A549 (cell line): ENCODE measurements around the gene BARX2. TPM values are rescaled to one million over a fixed set of nuclear protein-coding genes. Genes with fewer than 3 reads are reported as not detected.

ENCODE experiments used
- ATAC-seq, 2 experiments: fragments of 200-7000 bp in 1 of 2; fragments of >200 bp in 1 of 2; cut with Nextera tagmentation in 1 of 2; cut with Tn5 transposase in 1 of 2; 3 replicates each; pipeline versions ENCODE4 v1.8.0 to v1.9.1; 2018 to 2020; ENCODE audit warnings: mild to moderate bottlenecking in 1 of 2, moderate library complexity in 1 of 2
- CTCF ChIA-PET: fragments of 300-600 bp; sonication (Branson Sonifier 250); formaldehyde crosslinking; extraction: SDS; loops from one replicate; lab custom pipeline; 2021; ENCODE audit warnings: antibody characterized with exemption, inconsistent platforms; lab: Yijun Ruan, JAX
- POLR2A ChIA-PET: fragments of 350-600 bp; formaldehyde crosslinking; extraction: SDS; loops from one replicate; lab custom pipeline; 2021; ENCODE audit warnings: antibody characterized with exemption, inconsistent platforms; lab: Yijun Ruan, JAX
- DNase-seq, 2 experiments: peaks; one replicate each; pipeline versions ENCODE4 v3.0.0 to v3.0.0-alpha.2; 2011 to 2016; ENCODE audit warnings: low read depth in 1 of 2, low spot score in 1 of 2
- FAIRE-seq: peaks from 2 replicates; lab custom pipeline; 2011; peaks lifted over from hg19 to GRCh38; lab: Jason Lieb, UNC
- H3K27ac ChIP-seq, 2 experiments: fragments of >200 bp; sonication (Bioruptor Twin); formaldehyde crosslinking; 3 replicates each; pipeline ENCODE4 v1.5.1; 2016 to 2017
- H3K4me1 ChIP-seq: fragments of >200 bp; sonication (Bioruptor Twin); formaldehyde crosslinking; 3 replicates; pipeline ENCODE4 v1.6.1; 2016
- H3K4me2 ChIP-seq: fragments of >200 bp; sonication (Bioruptor Twin); formaldehyde crosslinking; 3 replicates; pipeline ENCODE4 v1.6.1; 2016
- H3K4me3 ChIP-seq: fragments of >200 bp; sonication (Bioruptor Twin); formaldehyde crosslinking; 3 replicates; pipeline ENCODE4 v1.5.1; 2016
- H3K9me3 ChIP-seq: fragments of >200 bp; sonication (Bioruptor Twin); formaldehyde crosslinking; 3 replicates; pipeline ENCODE4 v1.6.1; 2016
- BHLHE40 ChIP-seq: IDR thresholded peaks from 2 replicates; pipeline ENCODE4 v1.6.1; 2012; ENCODE audit warnings: low read depth, low read length, inconsistent platforms
- CBX8 ChIP-seq: fragments of 200-600 bp; sonication (generic); IDR thresholded peaks from 2 replicates; pipeline ENCODE4 v1.6.1; 2016
- CHD2 ChIP-seq: fragments of 150-350 bp; IDR thresholded peaks from 2 replicates; pipeline ENCODE4 v1.6.1; 2014; ENCODE audit warnings: low read length; ENCODE audit not compliant: partially characterized antibody
- EHMT2 ChIP-seq: fragments of 200-600 bp; sonication (generic); IDR thresholded peaks from 2 replicates; pipeline ENCODE4 v1.6.1; 2016; ENCODE audit warnings: antibody characterized with exemption, low read depth, mild to moderate bottlenecking, moderate library complexity
- ESRRA ChIP-seq: fragments of 150-350 bp; IDR thresholded peaks from 2 replicates; pipeline ENCODE4 v1.6.1; 2014; ENCODE audit warnings: mild to moderate bottlenecking, low read length, borderline replicate concordance
- FOSL2 ChIP-seq, 2 experiments: fragments of 450-650 bp in 1 of 2; fragments of >200 bp in 1 of 2; sonication (Bioruptor Twin) in 1 of 2; formaldehyde crosslinking; IDR thresholded peaks; 2 replicates each; pipeline versions ENCODE4 v1.5.0 to v1.6.1; 2016 to 2020; ENCODE audit warnings: mild to moderate bottlenecking in 1 of 2, moderate library complexity in 1 of 2
- FOXS1 ChIP-seq: fragments of 250-450 bp; sonication (Bioruptor Pico); IDR thresholded peaks from 2 replicates; pipeline ENCODE4 v1.5.0; 2020; ENCODE audit warnings: mild to moderate bottlenecking, moderate library complexity
- HDAC2 ChIP-seq: fragments of 200-600 bp; sonication (generic); IDR thresholded peaks from 2 replicates; pipeline ENCODE4 v1.6.1; 2016
- HEYL ChIP-seq: fragments of 250-450 bp; sonication (Bioruptor Pico); IDR thresholded peaks from 2 replicates; pipeline ENCODE4 v1.8.0; 2021; ENCODE audit warnings: mild to moderate bottlenecking, moderate library complexity
- MAFK ChIP-seq: fragments of 450-650 bp; IDR thresholded peaks from 2 replicates; pipeline ENCODE4 v1.6.1; 2014; ENCODE audit not compliant: partially characterized antibody
- POLR2A ChIP-seq: IDR thresholded peaks from 2 replicates; pipeline ENCODE4 v1.6.1; 2012; ENCODE audit warnings: mild to moderate bottlenecking, low read length
- RFX5 ChIP-seq: fragments of 450-650 bp; IDR thresholded peaks from 2 replicates; pipeline ENCODE4 v1.7.1; 2014; ENCODE audit warnings: antibody characterized with exemption, mild to moderate bottlenecking, moderate library complexity
- RNF2 ChIP-seq: fragments of 200-600 bp; sonication (generic); IDR thresholded peaks from 2 replicates; pipeline ENCODE4 v1.6.1; 2016; ENCODE audit warnings: low read depth, mild to moderate bottlenecking, antibody characterized with exemption, moderate library complexity, borderline replicate concordance
- SMC3 ChIP-seq: fragments of >200 bp; sonication (Bioruptor Twin); formaldehyde crosslinking; IDR thresholded peaks from 3 replicates; pipeline ENCODE4 v1.6.1; 2018; ENCODE audit warnings: inconsistent platforms
- SREBF2 ChIP-seq: fragments of 450-650 bp; IDR thresholded peaks from 2 replicates; pipeline ENCODE4 v1.6.1; 2014; ENCODE audit warnings: mild to moderate bottlenecking, moderate library complexity
- TFCP2L1 ChIP-seq: fragments of 250-450 bp; sonication (Bioruptor Pico); IDR thresholded peaks from 2 replicates; pipeline ENCODE4 v1.5.0; 2021; ENCODE audit warnings: mild to moderate bottlenecking
- WGBS: methylation state at CpG from one replicate; pipeline ENCODE4 v1.1.6; 2017; ENCODE audit errors: missing lambda C conversion rate; 5-methylcytosine and 5-hydroxymethylcytosine counted together
- polyA plus RNA-seq, 4 experiments: library from polyadenylated mRNA; depleted of rRNA in 3 of 4; stranded (reverse); fragments of >200 nt; fragmentation: RNase III in 1 of 4; extraction: RNeasy Plus Mini Kit Qiagen cat#74134 plus additional on column Dnase treatment in 1 of 4; gene quantifications; 2 replicates in 3 of 4; 3 replicates in 1 of 4; pipeline ENCODE4 v1.2.3, GENCODE V29; 2011 to 2017
- TF ChIP-seq, protein P1 (sequence below): fragments of 450-650 bp; IDR thresholded peaks from 2 replicates; pipeline ENCODE4 v1.6.1; 2014; ENCODE audit warnings: antibody characterized with exemption
- TF ChIP-seq, protein P2 (sequence below): IDR thresholded peaks from 2 replicates; pipeline ENCODE4 v1.6.1; 2012
- TF ChIP-seq, protein P3 (sequence below): fragments of >200 bp; sonication (Bioruptor Twin); formaldehyde crosslinking; IDR thresholded peaks from 3 replicates; pipeline ENCODE4 v1.6.1; 2016
- TF ChIP-seq, protein P4 (sequence below): fragments of 150-350 bp; IDR thresholded peaks from 2 replicates; pipeline ENCODE4 v1.6.1; 2014; ENCODE audit warnings: low read depth, mild to moderate bottlenecking, low read length
- TF ChIP-seq, protein P5 (sequence below): fragments of 200-600 bp; sonication (generic); IDR thresholded peaks from 2 replicates; pipeline ENCODE4 v1.6.1; 2016; ENCODE audit warnings: antibody characterized with exemption, mild to moderate bottlenecking, moderate library complexity
- TF ChIP-seq, protein P6 (sequence below): fragments of >200 bp; sonication (Bioruptor Twin); formaldehyde crosslinking; IDR thresholded peaks from 3 replicates; pipeline ENCODE4 v1.5.1; 2016

Gene BARX2
- polyA plus RNA-seq, 2 of the 4 experiments (the other 2 are of a cell fraction) = not detected

DNA sequence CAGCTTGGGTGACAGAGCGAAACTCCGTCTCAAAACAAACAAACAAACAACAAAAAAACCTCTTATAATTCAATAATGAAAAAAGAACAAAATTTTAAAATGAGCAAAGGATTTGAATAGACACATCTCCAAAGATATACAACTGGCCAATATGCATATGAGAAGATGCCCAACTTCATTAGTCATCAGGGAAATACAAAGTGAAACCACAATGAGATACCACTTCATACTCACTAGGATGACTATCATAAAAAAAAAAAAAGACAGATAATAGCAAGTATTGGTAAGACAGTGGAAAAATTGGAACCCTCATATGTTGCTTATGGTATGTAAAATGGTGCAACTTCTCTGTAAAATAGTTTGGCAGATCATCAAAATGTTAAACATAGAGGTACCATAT is 28.7 kb upstream of the BARX2 start:
- no peak for TF ChIP-seq TFCP2L1 (CRISPR knock-in tag)
- no peak for TF ChIP-seq HDAC2
- no peak for TF ChIP-seq POLR2A
- no peak for TF ChIP-seq SMC3
- no peak for TF ChIP-seq CBX8
- no peak for TF ChIP-seq RFX5
- TF ChIP-seq RNF2 = no peak
- TF ChIP-seq, protein P1, sequence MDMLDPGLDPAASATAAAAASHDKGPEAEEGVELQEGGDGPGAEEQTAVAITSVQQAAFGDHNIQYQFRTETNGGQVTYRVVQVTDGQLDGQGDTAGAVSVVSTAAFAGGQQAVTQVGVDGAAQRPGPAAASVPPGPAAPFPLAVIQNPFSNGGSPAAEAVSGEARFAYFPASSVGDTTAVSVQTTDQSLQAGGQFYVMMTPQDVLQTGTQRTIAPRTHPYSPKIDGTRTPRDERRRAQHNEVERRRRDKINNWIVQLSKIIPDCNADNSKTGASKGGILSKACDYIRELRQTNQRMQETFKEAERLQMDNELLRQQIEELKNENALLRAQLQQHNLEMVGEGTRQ = no peak
- TF ChIP-seq FOSL2 (IDR thresholded peaks at IDR 0.05) = no peak
- TF ChIP-seq FOSL2 (CRISPR knock-in tag; IDR thresholded peaks at IDR 0.05) = no peak
- no peak for TF ChIP-seq ESRRA
- TF ChIP-seq, protein P2, sequence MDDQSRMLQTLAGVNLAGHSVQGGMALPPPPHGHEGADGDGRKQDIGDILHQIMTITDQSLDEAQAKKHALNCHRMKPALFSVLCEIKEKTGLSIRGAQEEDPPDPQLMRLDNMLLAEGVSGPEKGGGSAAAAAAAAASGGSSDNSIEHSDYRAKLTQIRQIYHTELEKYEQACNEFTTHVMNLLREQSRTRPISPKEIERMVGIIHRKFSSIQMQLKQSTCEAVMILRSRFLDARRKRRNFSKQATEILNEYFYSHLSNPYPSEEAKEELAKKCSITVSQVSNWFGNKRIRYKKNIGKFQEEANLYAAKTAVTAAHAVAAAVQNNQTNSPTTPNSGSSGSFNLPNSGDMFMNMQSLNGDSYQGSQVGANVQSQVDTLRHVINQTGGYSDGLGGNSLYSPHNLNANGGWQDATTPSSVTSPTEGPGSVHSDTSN = no peak
- no peak for TF ChIP-seq MAFK
- TF ChIP-seq, all 56 proteins: peak for 0
- no peak for ATAC-seq
- CTCF ChIA-PET = interaction anchor here (1.0 to 1.4 kb wide), 2 partner anchors 15 to 17 kb away, joined by 3 to 4 read pairs; no protein-coding TSS in a partner anchor

DNA sequence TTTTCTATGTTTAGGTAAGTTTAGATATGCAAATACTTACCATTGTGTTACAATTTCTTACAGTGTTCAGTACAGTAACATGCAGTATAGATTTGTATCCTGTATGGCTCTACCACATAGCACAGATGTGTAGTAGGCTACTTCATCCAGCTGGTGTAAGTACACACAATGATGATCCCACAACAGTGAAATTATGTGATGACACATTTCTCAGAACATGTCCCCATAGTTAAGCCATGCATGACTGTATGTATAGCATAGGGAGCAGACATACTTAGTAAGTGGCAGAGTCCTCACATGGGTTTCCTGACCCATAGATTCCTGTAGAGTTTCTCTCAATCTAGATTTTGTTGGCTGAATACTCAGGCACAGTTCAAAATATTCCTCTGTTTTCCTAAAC is 26.8 kb upstream of the BARX2 start:
- Histone ChIP-seq H3K27ac (no peak overlapping the region), H3K4me1 (no peaks in the 10 kb centered on the region), H3K4me2 (no peak overlapping the region), H3K9me3 (no peaks in the 10 kb centered on the region), H3K4me3 (no peak overlapping the region)
- CTCF ChIA-PET = interaction anchor here (0.6 kb wide), 1 partner anchor 390 kb away, joined by 4 read pairs; no protein-coding TSS in a partner anchor
- DNase-seq (no peak), FAIRE-seq (no peak), ATAC-seq (no peak)
- POLR2A ChIA-PET = no interaction called here
- no peak for TF ChIP-seq HEYL (CRISPR knock-in tag)
- TF ChIP-seq, protein P3, sequence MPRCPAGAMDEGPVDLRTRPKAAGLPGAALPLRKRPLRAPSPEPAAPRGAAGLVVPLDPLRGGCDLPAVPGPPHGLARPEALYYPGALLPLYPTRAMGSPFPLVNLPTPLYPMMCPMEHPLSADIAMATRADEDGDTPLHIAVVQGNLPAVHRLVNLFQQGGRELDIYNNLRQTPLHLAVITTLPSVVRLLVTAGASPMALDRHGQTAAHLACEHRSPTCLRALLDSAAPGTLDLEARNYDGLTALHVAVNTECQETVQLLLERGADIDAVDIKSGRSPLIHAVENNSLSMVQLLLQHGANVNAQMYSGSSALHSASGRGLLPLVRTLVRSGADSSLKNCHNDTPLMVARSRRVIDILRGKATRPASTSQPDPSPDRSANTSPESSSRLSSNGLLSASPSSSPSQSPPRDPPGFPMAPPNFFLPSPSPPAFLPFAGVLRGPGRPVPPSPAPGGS = no peak
- no peak for TF ChIP-seq SREBF2

More for the DNA sequence above, 28.7 kb upstream of the BARX2 start:
- DNase-seq (no peak), FAIRE-seq (no peak)
- 29% methylated on average over 2 of the region's 2 CpGs for WGBS
- no peaks in the 10 kb centered on the region for H3K9me3 ChIP-seq
- H3K4me2 ChIP-seq = no peak overlapping the region
- H3K4me3 ChIP-seq = no peak overlapping the region
- POLR2A ChIA-PET = interaction anchor here (0.5 kb wide), 1 partner anchor 441 kb away, joined by 6 read pairs; no protein-coding TSS in a partner anchor
- H3K27ac ChIP-seq = no peak overlapping the region
- no peaks in the 10 kb centered on the region for H3K4me1 ChIP-seq

DNA sequence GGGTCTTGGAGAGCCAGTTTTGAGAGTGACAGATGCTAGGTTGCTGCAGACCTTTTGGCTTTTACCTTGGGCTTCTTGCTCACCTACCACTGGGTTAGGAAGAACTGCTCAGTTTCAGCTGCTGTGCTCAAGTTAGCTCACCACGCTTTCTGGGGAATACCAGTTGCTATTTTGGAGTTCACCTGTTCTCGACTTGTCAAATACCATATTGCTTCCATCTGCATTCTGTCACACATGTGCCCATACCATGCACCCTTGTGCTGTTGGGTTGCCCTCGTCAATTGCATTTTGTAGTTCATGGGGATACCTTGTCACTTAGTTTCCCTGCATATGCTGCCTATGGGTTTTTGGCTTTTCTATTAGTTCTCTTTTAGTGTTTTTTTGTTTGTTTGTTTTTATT is 23.0 kb upstream of the BARX2 start:
- no peak for FAIRE-seq
- Histone ChIP-seq H3K4me3 (no peak overlapping the region), H3K4me2 (no peak overlapping the region), H3K9me3 (no peaks in the 10 kb centered on the region), H3K27ac (no peak overlapping the region), H3K4me1 (no peaks in the 10 kb centered on the region)
- ChIA-PET CTCF (no interaction called here), POLR2A (no interaction called here)
- WGBS = 16% methylated on average over 3 of the region's 3 CpGs
- DNase-seq = no peak
- ATAC-seq = no peak
- TF ChIP-seq, protein P3 = no peak
- TF ChIP-seq, protein P4, sequence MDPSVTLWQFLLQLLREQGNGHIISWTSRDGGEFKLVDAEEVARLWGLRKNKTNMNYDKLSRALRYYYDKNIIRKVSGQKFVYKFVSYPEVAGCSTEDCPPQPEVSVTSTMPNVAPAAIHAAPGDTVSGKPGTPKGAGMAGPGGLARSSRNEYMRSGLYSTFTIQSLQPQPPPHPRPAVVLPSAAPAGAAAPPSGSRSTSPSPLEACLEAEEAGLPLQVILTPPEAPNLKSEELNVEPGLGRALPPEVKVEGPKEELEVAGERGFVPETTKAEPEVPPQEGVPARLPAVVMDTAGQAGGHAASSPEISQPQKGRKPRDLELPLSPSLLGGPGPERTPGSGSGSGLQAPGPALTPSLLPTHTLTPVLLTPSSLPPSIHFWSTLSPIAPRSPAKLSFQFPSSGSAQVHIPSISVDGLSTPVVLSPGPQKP = no peak
- TF ChIP-seq, protein P5, sequence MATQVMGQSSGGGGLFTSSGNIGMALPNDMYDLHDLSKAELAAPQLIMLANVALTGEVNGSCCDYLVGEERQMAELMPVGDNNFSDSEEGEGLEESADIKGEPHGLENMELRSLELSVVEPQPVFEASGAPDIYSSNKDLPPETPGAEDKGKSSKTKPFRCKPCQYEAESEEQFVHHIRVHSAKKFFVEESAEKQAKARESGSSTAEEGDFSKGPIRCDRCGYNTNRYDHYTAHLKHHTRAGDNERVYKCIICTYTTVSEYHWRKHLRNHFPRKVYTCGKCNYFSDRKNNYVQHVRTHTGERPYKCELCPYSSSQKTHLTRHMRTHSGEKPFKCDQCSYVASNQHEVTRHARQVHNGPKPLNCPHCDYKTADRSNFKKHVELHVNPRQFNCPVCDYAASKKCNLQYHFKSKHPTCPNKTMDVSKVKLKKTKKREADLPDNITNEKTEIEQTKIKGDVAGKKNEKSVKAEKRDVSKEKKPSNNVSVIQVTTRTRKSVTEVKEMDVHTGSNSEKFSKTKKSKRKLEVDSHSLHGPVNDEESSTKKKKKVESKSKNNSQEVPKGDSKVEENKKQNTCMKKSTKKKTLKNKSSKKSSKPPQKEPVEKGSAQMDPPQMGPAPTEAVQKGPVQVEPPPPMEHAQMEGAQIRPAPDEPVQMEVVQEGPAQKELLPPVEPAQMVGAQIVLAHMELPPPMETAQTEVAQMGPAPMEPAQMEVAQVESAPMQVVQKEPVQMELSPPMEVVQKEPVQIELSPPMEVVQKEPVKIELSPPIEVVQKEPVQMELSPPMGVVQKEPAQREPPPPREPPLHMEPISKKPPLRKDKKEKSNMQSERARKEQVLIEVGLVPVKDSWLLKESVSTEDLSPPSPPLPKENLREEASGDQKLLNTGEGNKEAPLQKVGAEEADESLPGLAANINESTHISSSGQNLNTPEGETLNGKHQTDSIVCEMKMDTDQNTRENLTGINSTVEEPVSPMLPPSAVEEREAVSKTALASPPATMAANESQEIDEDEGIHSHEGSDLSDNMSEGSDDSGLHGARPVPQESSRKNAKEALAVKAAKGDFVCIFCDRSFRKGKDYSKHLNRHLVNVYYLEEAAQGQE = no peak
- no peak for TF ChIP-seq FOXS1
- TF ChIP-seq CHD2 = no peak
- TF ChIP-seq BHLHE40 = no peak
- no peak for TF ChIP-seq RNF2
- no peak for TF ChIP-seq SMC3
- TF ChIP-seq, protein P6, sequence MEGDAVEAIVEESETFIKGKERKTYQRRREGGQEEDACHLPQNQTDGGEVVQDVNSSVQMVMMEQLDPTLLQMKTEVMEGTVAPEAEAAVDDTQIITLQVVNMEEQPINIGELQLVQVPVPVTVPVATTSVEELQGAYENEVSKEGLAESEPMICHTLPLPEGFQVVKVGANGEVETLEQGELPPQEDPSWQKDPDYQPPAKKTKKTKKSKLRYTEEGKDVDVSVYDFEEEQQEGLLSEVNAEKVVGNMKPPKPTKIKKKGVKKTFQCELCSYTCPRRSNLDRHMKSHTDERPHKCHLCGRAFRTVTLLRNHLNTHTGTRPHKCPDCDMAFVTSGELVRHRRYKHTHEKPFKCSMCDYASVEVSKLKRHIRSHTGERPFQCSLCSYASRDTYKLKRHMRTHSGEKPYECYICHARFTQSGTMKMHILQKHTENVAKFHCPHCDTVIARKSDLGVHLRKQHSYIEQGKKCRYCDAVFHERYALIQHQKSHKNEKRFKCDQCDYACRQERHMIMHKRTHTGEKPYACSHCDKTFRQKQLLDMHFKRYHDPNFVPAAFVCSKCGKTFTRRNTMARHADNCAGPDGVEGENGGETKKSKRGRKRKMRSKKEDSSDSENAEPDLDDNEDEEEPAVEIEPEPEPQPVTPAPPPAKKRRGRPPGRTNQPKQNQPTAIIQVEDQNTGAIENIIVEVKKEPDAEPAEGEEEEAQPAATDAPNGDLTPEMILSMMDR = no peak
- TF ChIP-seq, protein P1 = no peak
- TF ChIP-seq EHMT2 = no peak
